ENCODE measurements around the gene SAMHD1. TPM values are rescaled to one million over a fixed set of nuclear protein-coding genes. Genes with fewer than 3 reads are reported as not detected.
"Not testable (repeated sequence)": the region's sequence is repeated elsewhere in the genome, so short reads cannot be mapped to it uniquely, and the experiment has no call there.

Gene SAMHD1
- total RNA-seq, 4 donors from 2014 or later: 295 to 471 (median 350) TPM

DNA sequence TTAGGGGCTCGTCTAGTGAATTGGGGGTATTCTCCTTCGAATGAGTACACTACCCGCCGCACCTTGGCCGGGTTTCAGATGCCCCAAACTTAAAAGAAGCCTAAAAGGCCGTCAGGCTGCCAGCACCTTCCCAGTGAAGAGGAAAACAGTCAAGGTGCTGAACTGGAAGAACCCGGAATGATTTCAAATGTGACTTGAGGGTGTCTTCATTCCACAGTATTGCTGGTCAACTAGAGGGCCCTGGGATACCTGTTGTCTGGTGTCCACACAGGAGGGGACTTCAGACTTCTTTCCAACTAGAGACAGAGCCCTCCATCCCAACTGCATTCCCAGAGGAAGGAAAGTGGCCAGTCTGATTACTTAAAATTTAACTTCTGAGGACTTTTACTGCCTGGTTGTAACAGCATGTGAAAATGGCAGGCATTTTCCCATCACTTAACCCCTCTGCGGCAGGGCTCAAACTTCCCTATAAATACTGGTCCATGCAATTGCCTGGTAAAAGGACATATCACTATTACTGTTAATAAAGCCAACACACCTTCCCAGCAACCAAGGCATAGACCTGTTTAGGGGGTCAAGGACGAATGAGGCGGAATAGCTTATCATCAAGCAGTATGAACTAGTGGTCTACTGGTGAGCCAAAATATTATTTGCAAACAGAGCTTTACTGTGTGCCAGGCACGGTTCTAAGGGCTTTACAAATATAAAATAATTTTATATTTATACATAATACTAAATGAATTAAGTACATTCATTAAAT, 651 bp upstream of the SAMHD1 start:
- ATAC-seq (ENCODE audit: low FRiP score): no peak
- TF ChIP-seq, protein P1, sequence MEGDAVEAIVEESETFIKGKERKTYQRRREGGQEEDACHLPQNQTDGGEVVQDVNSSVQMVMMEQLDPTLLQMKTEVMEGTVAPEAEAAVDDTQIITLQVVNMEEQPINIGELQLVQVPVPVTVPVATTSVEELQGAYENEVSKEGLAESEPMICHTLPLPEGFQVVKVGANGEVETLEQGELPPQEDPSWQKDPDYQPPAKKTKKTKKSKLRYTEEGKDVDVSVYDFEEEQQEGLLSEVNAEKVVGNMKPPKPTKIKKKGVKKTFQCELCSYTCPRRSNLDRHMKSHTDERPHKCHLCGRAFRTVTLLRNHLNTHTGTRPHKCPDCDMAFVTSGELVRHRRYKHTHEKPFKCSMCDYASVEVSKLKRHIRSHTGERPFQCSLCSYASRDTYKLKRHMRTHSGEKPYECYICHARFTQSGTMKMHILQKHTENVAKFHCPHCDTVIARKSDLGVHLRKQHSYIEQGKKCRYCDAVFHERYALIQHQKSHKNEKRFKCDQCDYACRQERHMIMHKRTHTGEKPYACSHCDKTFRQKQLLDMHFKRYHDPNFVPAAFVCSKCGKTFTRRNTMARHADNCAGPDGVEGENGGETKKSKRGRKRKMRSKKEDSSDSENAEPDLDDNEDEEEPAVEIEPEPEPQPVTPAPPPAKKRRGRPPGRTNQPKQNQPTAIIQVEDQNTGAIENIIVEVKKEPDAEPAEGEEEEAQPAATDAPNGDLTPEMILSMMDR (IDR thresholded peaks at IDR 0.05): no peak

DNA sequence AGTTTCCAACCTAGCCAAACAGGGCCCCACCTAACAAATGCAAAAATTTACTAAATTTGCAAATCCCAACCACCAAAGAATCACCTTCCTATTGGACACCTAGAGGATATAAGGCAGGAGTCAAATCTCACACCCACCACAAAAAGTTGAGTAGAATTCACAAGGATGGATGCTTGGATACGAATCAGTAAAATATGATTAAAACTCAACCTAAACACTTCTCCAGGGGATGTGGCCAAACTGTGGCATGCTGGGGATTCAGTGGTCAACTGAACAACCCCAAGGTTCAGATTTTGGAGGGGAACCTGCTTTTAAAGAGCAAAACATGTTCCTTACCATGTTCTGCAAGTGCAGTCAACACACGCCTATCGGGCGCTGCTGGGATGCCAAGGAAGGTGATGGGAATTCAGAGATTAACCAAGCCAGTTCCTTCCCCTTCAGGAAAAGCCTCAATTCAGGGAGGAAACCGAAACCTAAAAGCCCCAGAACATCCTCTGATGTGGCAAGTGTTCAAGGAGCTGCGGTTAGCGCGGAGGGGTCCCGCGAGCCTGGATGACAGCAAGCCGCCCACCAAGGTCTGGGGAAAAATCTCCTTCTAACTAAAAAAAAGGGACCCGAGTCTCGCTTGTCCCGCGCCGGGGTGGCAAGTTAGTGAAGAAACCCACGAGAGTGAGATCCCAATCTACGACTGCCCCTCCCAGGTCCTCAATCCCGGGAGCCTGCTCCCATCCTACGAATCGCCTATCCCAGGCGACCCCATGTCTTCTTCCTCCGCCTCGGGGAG, 902 bp downstream of the SAMHD1 start:
- DNase-seq (ENCODE audit: low spot score) (no peak), ATAC-seq (ENCODE audit: low FRiP score) (no peak)
- TF ChIP-seq, protein P1 (IDR thresholded peaks at IDR 0.05): no peak

More for the DNA sequence above, 651 bp upstream of the SAMHD1 start:
- DNase-seq (ENCODE audit: low spot score): no peak

DNA sequence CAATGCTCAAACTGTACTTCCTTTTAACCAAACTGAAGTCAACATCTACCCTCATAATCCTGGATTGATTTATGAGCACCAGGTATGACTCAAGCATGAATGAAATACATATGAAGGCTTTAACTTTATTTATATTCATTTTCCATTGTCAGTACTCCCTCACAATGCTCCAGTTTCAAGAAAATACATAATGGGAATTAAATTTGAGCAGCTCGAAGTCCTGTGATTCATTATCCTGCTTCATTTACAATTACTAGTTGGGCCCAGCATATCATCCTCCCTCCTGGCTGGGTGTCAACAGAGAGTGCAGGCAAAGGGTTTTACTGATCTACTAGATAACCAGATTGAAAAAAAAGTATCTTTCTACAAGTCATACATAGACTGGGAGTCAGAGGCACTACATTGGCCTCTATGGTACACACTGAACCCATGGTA, 10.1 kb downstream of the SAMHD1 start:
- ATAC-seq (ENCODE audit: low FRiP score): peak; percentile 30
- TF ChIP-seq, protein P1 (IDR thresholded peaks at IDR 0.05): no peak
- DNase-seq (ENCODE audit: low spot score): no peak

DNA sequence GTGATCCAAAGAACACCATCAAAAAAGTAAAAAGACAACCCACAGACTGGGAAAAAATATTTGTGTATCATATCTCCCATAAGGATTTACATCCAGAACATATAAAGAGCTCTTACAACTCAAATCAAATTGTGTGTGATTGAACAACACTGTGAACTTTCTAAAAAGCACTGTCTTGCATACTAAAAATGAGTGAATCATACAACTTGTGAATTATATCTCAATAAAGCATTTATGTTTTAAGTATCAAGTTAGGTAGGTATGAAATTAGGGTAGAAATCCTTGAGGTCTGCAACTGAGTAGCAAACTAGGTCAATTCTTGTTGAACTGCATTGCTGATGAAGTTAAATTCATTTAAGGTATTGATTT, 14.1 kb downstream of the SAMHD1 start:
- TF ChIP-seq, protein P1 (IDR thresholded peaks at IDR 0.05): no peak
- no peak for DNase-seq (ENCODE audit: low spot score)

DNA sequence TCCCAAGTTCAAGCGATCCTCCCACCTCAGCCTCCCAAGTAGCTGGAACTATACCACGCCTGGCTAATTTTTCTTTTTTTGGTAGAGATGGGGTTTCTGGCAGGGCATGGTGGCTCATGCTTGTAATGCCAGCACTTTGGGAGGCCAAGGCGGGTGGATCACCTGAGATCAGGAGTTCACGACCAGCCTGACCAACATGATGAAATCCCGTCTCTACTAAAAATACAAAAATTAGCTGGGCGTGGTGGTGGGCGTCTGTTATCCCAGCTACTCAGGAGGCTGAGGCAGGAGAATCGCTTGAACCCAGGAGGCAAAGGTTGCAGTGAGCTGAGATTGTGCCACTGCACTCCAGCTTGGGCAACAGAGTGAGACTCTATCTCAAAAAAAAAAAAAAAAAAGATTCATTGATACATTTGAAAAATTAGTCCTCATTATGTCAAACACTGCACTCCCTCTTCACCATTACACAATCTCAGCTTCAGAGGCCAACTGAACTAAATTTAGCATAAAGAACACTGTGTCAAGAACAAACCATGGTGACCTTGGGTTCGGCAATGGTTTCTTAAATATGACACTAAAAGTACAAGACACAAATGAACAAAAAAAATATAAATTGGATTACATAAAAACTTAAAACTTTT, 14.6 kb downstream of the SAMHD1 start:
- ATAC-seq (ENCODE audit: low FRiP score); DNase-seq (ENCODE audit: low spot score): not testable (repeated sequence)

More for the DNA sequence above, 14.1 kb downstream of the SAMHD1 start:
- ATAC-seq (ENCODE audit: low FRiP score): no peak

DNA sequence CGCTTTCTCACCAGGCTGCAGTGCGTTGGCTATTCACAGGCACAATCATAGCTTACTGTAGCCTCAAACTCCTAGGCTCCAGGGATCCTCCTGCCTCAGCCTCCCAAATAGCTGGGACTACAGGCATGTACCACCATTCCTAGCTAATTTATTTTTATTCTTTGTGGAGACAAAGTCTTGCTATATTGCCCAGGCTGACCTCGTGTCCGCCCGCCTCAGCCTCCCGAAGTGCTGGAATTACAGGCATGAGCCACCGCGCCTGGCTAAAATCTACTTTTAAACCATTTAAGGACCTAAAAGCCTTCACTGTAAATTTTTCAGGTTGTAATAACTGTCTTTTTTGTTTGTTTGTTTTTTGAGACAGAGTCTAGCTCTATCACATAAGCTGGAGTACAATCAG, 15.2 kb downstream of the SAMHD1 start:
- TF ChIP-seq, protein P1 (IDR thresholded peaks at IDR 0.05): no peak
- DNase-seq (ENCODE audit: low spot score): no peak
- no peak for ATAC-seq (ENCODE audit: low FRiP score)

DNA sequence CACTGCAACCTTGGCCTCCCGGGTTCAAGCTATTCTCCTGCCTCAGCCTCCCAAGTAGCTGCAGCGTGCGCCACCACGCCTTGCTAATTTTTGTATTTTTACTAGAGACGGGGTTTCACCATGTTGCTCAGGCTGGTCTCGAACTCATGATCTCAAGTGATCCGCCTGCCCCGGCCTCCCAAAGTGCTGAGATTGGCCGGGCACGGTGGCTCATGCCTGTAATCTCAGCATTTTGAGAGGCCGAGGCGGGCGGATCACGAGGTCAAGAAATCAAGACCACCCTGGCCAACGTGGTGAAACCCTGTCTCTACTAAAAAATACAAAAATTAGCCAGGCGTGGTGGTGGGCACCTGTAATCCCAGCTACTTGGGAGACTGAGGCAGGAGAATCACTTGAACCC, 17.9 kb downstream of the SAMHD1 start:
- not testable (repeated sequence) for ATAC-seq (ENCODE audit: low FRiP score)

More for the DNA sequence above, 17.9 kb downstream of the SAMHD1 start:
- not testable (repeated sequence) for DNase-seq (ENCODE audit: low spot score)
